CD4-positive, alpha-beta T cell treated with Interleukin-10 for 1 hour (primary cell): ENCODE measurements around the gene TRMT5.

Experiments used
- DNase-seq: peaks from one replicate; pipeline ENCODE4 v3.0.0-alpha.2; 2020

TRMT5 gene, protein sequence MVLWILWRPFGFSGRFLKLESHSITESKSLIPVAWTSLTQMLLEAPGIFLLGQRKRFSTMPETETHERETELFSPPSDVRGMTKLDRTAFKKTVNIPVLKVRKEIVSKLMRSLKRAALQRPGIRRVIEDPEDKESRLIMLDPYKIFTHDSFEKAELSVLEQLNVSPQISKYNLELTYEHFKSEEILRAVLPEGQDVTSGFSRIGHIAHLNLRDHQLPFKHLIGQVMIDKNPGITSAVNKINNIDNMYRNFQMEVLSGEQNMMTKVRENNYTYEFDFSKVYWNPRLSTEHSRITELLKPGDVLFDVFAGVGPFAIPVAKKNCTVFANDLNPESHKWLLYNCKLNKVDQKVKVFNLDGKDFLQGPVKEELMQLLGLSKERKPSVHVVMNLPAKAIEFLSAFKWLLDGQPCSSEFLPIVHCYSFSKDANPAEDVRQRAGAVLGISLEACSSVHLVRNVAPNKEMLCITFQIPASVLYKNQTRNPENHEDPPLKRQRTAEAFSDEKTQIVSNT

GRCh38 chr14:60980811-60981632, at the start of gene TRMT5, which contains the start of gene SLC38A6:
Gene TRMT5, minus strand, starts transcription at chr14:60981079. Its CDS starts 106 bp downstream, at chr14:60980973.
Gene SLC38A6, plus strand, starts transcription at chr14:60981245. Its CDS starts 33 bp downstream, at chr14:60981278.
- DNase-seq: peak; percentile 92

DNA sequence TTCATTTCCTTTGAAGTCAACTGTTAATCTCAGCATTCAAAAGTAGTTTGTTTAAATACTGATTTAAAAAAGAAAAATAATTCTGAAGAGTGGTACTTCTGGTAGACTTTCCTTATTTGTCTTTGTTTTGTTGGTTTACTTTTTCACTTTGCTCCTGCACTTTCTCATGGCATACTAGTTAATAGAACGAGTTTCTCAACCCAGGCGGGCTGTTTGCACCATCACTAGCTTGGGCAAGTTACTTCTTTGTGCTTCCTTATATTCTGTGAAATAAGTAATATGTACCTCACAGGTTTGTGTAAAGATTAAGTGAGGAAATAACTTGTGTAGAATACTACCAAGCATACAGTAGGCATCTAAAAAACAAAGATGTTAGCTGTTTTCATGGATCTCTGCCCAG, 45.6 kb upstream of the TRMT5 start:
- no peak for DNase-seq

DNA sequence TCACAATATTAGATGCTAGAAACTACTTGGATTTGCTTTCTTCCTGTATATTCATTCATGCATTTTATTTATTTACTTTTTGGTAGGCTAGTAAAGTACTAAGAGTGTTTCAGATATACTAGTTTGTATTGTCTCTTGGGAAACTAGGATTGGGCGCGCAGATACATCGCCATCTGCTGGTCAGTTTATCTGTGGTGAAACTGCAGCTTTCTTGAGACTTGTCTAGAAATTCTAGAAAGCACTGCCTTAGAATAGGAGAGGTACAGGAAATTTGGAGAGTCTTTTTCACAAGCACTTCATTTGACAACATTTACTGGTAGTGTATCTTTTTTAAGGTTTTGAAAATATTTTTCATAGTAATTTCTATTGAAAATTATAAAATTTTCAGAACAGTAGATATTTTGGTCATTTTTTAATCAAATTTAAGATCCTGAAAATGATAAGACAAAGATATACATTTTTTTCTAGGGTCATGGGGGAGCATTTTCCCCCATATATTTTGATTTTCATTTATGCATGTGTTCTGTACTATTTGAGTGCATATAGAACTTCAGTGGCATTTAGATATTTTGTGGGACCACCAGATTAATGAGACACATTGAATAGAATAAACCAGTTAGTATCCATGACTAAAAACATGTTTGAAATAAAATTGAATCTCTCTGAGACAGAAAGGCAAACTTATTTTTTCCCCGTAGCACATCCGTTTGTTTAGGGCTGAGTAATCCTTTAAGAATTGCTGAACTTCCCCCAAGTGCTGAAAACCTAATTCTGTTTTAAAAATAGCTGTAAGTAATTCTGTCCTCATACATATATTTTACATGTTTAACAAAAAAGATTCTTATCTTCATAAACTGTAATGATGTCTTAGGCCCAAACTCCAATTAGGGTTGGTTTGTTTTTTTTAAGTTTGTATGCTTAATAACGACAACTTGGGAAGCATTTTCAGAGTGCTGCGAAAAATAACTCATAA, 44.7 kb upstream of the TRMT5 start:
- DNase-seq: peak; percentile 62

DNA sequence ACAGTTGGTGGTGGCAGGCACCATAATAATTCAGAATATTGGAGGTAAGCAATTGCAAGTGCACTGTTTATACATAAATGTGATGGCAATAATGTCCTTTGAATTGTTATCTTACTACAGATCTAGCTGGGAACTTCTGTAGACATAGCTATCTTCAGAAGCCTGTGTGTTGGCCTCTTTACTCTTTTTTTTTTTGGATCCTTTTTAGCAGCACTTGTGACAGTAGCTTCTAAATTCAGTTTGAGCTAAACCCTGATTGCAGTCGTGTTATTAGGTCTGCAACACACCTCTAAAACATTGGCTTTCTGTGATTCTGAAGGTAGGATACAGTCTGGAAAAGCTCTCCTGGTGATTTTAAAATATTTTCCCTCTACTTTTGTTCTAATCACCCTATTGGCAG, 38.7 kb upstream of the TRMT5 start:
- no peak for DNase-seq

DNA sequence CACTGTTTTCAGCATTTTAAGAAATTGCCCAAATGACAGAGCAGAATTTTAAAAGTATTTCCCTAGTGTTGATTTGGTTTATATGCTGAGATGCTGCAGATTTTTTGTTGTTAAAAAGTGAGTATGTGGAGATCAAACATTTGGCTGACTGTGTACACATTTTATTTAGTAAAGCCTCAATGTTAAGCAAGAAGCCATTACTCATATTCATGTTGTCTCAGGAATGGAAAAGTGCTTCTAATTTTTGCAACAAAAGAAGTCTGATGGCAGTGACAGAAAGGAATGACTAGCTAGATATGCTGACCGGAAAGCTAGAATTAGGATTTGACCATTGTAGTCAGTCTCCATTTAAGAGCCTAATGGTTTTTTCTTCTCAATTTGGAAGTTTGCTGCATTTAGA, 22.7 kb upstream of the TRMT5 start:
- DNase-seq: no peak

GRCh38 chr14:60999536-60999935, 18.7 kb upstream of the TRMT5 start:
- no peak for DNase-seq

DNA sequence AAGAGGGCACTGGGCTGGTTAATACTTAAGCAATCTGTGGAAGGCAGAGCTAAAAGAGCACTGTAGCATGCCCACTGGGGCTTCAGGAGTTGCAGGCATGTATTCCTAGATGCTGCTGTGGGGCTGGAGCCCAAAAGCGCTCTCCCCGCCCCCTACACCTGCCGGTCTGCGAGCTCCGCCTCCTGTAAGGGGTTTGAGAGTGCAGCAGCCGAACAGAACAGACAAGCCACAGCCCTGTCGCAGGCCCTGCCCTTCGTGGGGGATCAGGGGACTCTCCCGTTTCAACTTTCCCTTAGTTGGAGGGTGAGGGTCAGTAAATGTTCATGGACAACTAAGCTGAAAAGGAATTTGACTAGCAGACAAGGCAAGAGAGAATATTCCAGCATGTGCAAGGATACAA, 17.7 kb upstream of the TRMT5 start:
- no peak for DNase-seq

DNA sequence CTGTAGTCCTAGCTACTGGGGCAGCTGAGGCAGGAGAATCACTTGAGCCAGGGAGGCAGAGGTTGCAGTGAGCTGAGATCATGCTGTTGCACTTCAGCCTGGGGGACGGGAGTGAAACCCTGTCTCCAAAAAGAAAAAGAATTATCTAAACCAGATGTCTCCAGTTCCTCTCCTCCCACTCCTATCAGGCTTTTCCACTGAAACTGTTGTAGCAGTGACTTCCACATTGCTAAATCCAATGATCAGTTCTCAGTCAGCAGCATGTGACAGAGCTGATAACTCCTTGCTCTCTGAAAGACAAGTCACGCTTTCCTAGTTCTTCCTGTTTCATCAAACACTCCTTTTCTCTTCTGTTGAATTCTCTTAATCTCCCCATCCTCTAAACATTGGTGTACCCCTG, 8.7 kb upstream of the TRMT5 start:
- no peak for DNase-seq

DNA sequence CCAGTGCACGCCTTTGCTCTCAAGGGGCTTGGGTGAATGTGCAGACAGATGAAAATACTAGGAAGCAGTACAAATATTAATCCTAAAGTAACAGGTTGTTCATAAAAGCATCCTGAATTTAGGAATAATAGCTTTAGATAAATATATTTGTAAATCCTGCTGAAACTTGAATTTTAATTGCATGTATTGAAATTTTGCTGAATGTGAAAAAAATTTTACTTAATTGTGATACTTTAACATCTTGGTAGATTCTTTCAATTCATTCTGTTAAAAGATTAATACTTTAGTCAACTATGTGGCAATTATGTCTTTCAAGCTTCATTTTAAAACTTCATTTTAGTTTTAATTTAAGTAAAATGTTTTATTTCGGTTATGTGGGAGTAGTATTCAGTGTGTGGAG, 5.6 kb upstream of the TRMT5 start:
- DNase-seq: no peak

DNA sequence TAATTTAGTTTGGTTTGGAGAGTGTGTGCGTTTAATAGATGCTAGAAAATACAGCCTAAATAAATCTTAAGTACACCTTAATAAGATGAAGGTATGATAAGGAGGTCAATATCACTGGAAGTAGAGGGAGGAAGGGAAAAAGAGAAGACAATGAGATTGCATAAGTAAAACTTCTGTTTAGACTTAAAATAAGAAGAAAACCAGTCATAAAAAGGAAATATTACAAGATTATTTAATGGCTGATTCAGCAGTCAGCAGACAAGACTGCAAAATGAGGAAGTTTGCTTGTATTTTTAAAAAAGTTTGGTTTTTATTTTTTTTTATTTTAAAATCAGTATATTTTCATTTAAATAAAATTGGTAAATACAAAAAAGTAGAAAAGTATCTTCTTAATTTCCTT, 3.3 kb upstream of the TRMT5 start:
- no peak for DNase-seq

DNA sequence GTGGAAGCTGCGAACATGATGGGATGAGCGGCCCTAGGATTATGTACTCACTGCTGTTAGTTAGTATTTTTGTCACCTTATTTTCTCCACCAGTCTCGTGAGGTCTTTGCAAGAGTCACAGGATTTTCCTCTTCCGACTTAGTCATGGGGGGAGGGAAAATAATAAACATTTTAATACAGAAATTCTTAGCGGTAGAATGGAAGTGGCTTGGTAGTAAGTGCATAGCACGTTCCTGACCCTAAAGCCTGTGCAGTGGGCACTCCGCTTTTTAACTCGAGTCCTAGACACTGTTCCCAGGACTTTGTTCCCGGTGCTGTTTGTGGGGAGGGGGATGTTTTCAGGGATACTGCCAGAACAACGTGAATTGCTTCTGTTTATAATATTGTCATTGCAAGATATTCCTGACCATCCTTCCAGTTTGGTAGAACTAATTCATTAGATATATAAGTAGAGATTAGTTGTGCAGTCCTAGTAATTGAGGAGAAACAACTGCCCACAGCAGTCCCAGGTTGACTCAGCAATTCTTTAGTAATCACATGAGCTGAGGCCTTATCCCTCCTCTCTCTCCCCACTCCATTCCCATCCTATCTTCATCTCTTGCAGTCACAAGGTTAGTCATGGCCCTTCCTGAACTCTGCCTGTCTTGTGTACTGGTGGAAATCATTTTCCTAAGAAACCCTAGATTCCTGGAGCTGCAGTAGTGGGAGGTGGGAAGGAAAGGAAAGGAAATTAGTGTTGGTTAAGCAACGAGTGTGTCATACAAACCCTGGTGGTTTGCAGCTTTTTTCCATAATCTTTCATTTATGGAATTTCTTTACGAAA, 965 bp upstream of the TRMT5 start:
- no peak for DNase-seq

DNA sequence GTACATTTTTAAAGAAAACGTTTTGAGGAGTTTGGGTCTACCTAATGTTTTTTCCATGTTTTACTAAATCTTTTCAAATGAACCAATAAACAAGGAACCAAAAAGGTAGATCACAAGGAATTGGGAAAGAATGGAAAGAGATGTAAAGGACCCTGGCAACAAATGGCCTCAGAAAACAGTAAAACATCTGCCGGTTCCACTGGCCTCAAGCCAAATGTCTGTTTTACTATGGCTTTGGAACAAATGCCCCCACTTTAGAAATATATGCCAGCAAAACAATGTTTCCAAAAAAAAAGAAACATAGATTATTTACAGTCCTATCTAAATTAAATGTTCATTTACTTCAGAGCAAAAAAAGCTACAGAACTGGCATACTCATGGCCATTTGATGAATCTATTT, 3.0 kb downstream of the TRMT5 start:
- DNase-seq: no peak

DNA sequence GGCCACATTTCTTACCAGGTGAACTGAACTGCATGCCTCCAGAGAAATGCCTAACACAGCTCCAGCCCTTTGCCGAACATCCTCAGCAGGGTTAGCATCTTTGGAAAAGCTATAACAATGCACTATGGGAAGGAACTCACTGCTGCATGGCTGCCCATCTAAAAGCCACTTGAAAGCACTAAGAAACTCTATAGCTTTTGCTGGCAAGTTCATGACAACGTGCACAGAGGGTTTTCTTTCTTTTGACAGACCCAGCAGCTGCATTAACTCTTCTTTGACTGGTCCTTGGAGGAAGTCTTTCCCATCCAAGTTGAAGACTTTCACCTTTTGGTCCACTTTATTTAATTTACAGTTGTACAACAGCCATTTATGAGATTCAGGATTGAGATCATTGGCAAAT, 5.3 kb downstream of the TRMT5 start:
- DNase-seq: no peak

DNA sequence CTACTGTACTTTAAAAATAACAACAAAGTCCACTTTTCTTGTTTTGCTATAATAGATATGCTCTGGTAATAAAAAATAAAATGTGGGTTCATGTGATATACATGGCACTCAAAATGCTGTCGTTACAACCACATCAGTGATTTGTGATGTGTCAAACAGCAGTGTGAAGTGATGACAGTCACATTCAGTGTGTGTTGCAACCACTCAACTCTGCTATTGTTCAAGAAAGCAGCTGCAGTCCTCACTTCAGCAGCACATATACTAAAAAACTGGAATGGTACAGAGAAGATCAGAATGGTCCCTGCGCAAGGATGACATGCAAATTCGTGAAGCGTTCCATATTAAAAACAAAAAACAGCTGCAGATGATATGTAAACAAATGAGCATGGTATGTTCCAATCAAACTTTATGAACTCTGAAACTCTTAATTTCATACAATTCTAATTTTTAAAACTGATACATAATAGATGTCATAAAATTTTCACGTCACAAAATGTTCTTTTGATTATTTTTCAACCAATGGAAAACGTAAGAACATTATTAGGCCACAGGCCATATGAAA, 6.7 kb downstream of the TRMT5 start:
- DNase-seq: no peak

DNA sequence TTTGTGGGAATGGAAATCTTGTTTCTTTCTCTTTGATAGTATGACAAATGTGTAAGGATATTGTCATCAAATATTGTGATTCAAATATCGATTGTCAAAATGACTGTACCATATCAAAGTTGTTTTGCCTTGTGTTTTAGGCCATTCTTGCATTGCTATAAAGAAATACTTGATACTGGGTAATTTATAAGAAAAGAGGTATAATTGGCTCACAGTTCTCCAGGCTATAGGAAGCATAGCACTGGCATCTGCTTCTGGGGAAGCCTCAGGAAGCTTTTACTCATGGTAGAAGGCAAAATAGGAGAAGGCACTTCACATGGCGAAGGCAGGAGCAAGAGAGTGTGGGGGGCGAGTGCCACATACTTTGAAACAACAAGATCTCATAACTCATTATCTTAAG, 7.8 kb downstream of the TRMT5 start:
- DNase-seq: no peak

- DNase-seq: no peak
Observed at GRCh38 chr14:60972295-60972694, 8.6 kb downstream of the TRMT5 start.

- no peak for DNase-seq
Observed at GRCh38 chr14:60971271-60971670, 9.6 kb downstream of the TRMT5 start.

- no peak for DNase-seq
Observed at GRCh38 chr14:60970146-60970545, 10.7 kb downstream of the TRMT5 start.

DNA sequence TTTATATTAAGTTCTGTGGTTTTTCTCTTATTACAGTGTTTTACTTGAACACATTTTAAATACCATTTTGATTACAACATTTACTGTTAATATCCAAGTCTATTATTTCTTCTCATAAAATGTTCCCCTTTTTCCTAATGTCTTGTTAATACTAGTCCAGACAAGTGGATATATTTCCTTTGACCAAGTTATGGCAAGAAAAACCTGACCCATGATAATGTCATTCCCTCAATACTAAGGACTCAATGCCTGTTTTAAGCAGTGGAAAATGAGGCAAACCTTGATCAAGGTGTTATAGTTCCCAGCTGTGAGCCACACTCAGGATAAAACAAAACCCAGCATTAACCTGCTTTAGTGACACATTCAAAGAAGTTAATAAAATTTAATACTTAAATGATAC, 12.2 kb downstream of the TRMT5 start:
- DNase-seq: no peak

- DNase-seq: no peak
Observed at GRCh38 chr14:60968099-60968498, 12.8 kb downstream of the TRMT5 start.

DNA sequence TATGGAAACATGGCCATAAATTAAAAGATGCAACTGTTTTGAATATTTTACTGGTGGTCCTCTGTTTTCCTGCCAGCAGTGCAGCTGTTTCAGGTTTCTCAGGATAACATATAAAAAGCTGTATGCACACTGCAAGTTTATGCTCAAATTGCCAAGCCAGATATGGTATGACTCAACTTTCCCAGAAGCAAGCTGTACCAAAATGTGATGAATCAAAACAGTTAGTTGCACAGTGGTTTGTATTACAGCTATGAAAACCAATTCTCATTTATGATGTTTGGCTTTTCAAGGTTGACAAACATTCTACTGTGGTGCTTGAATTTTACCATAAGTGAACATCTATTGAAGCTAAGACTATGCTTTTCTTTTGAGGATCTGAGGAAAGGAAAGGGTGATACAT, 15.5 kb downstream of the TRMT5 start:
- DNase-seq: no peak
